H9 (cell line): Measurements from ENCODE around the gene RARB. TPM values are rescaled to one million over a fixed set of nuclear protein-coding genes. Genes with fewer than 3 reads are reported as not detected.

Experiments used
- DNase-seq: peaks from one replicate; pipeline ENCODE4 v3.0.0-alpha.2; 2017
- H2AFZ ChIP-seq: one replicate; pipeline ENCODE4 v1.6.1; 2013; ENCODE audit warnings: mild to moderate bottlenecking, low read length, control low read depth, moderate library complexity
- H2AK5ac ChIP-seq: 2 replicates; pipeline ENCODE4 v1.6.1; 2013; ENCODE audit warnings: low read length, control low read depth, mixed read lengths; ENCODE audit not compliant: insufficient read length
- H2BK120ac ChIP-seq: one replicate; pipeline ENCODE4 v1.6.1; 2013; ENCODE audit warnings: low read depth, mild to moderate bottlenecking, low read length, control low read depth, inconsistent platforms; ENCODE audit not compliant: poor library complexity, severe bottlenecking
- H2BK12ac ChIP-seq: 2 replicates; pipeline ENCODE4 v1.6.1; 2013; ENCODE audit warnings: low read length, control low read depth, mixed read lengths, low read depth; ENCODE audit not compliant: insufficient read length
- H2BK15ac ChIP-seq: 2 replicates; pipeline ENCODE4 v1.6.1; 2013; ENCODE audit warnings: low read depth, low read length, control low read depth
- H2BK20ac ChIP-seq: one replicate; pipeline ENCODE4 v1.6.1; 2013; ENCODE audit warnings: low read depth, mild to moderate bottlenecking, low read length, control low read depth, inconsistent platforms; ENCODE audit not compliant: poor library complexity, severe bottlenecking
- H2BK5ac ChIP-seq: 2 replicates; pipeline ENCODE4 v1.6.1; 2013; ENCODE audit warnings: low read length, control low read depth, mixed read lengths; ENCODE audit not compliant: insufficient read length
- H3K14ac ChIP-seq: 2 replicates; pipeline ENCODE4 v1.6.1; 2013; ENCODE audit warnings: low read length, control low read depth; ENCODE audit not compliant: insufficient read depth
- H3K18ac ChIP-seq: 2 replicates; pipeline ENCODE4 v1.6.1; 2013; ENCODE audit warnings: low read depth, mild to moderate bottlenecking, mixed read lengths, low read length, control low read depth; ENCODE audit not compliant: insufficient read length
- H3K23ac ChIP-seq: 2 replicates; pipeline ENCODE4 v1.6.1; 2013; ENCODE audit warnings: low read length, control low read depth, mixed read lengths, low read depth; ENCODE audit not compliant: insufficient read length
- H3K23me2 ChIP-seq: 2 replicates; pipeline ENCODE4 v1.6.1; 2013; ENCODE audit warnings: low read depth, mild to moderate bottlenecking, mixed read lengths, low read length, control low read depth; ENCODE audit not compliant: insufficient read length, poor library complexity, severe bottlenecking
- H3K27ac ChIP-seq: 2 replicates; pipeline ENCODE4 v1.5.1; 2013; ENCODE audit warnings: low read length, control low read depth, mixed read lengths, low read depth; ENCODE audit not compliant: insufficient read length
- H3K27me3 ChIP-seq: 2 replicates; pipeline ENCODE4 v1.6.1; 2013; ENCODE audit warnings: low read length, control low read depth, inconsistent platforms; ENCODE audit not compliant: insufficient read depth
- H3K4ac ChIP-seq: 2 replicates; pipeline ENCODE4 v1.6.1; 2013; ENCODE audit warnings: low read depth, mild to moderate bottlenecking, control low read depth, inconsistent platforms, low read length, moderate library complexity
- H3K4me1 ChIP-seq: 2 replicates; pipeline ENCODE4 v1.6.1; 2013; ENCODE audit warnings: low read length, control low read depth, inconsistent platforms; ENCODE audit not compliant: insufficient read depth
- H3K4me2 ChIP-seq: 2 replicates; pipeline ENCODE4 v1.6.1; 2013; ENCODE audit warnings: low read length, control low read depth, mixed read lengths; ENCODE audit not compliant: insufficient read length, insufficient read depth
- H3K56ac ChIP-seq: 2 replicates; pipeline ENCODE4 v1.6.1; 2013; ENCODE audit warnings: low read depth, mild to moderate bottlenecking, mixed read lengths, low read length, control low read depth; ENCODE audit not compliant: insufficient read length
- H3K79me1 ChIP-seq: 2 replicates; pipeline ENCODE4 v1.6.1; 2013; ENCODE audit warnings: low read depth, mild to moderate bottlenecking, moderate library complexity, low read length, control low read depth, inconsistent platforms; ENCODE audit not compliant: insufficient read depth, poor library complexity, severe bottlenecking
- H3K79me2 ChIP-seq: 2 replicates; pipeline ENCODE4 v1.6.1; 2013; ENCODE audit warnings: low read length, control low read depth, inconsistent platforms; ENCODE audit not compliant: insufficient read depth
- H3K9ac ChIP-seq: 2 replicates; pipeline ENCODE4 v1.6.1; 2013; ENCODE audit warnings: low read length, control low read depth, mixed read lengths; ENCODE audit not compliant: insufficient read length; ENCODE audit errors: extremely low read depth
- H3K9me3 ChIP-seq: one replicate; pipeline ENCODE4 v1.6.1; 2013; ENCODE audit warnings: low read depth, low read length, inconsistent platforms; ENCODE audit not compliant: control insufficient read depth
- H3T11ph ChIP-seq: one replicate; pipeline ENCODE4 v1.6.1; 2013; ENCODE audit warnings: mild to moderate bottlenecking, low read length, control low read depth, inconsistent platforms
- H4K20me1 ChIP-seq: one replicate; pipeline ENCODE4 v1.6.1; 2013; ENCODE audit not compliant: control insufficient read depth, insufficient read length, insufficient read depth
- H4K5ac ChIP-seq: 2 replicates; pipeline ENCODE4 v1.6.1; 2013; ENCODE audit warnings: low read depth, mild to moderate bottlenecking, mixed read lengths, low read length, control low read depth; ENCODE audit not compliant: insufficient read length
- H4K8ac ChIP-seq: replicated peaks from 2 replicates; pipeline ENCODE4 v1.6.1; 2013; ENCODE audit warnings: low read length, control low read depth, mixed read lengths, low read depth; ENCODE audit not compliant: insufficient read length
- H4K91ac ChIP-seq: 2 replicates; pipeline ENCODE4 v1.6.1; 2013; ENCODE audit warnings: low read depth, mild to moderate bottlenecking, moderate library complexity, mixed read lengths, low read length, control low read depth; ENCODE audit not compliant: insufficient read length
- H3K27ac Mint-ChIP-seq, 3 experiments: 2 replicates in 2 of 3; 3 replicates in 1 of 3; pipeline ENCODE4 v1.8.0; 2020 to 2021; ENCODE audit warnings: mixed read lengths in 3 of 3, mild to moderate bottlenecking in 1 of 3, moderate library complexity in 1 of 3
- H3K27me3 Mint-ChIP-seq: 2 replicates; pipeline ENCODE4 v1.8.0; 2021; ENCODE audit warnings: low read depth, mild to moderate bottlenecking, moderate library complexity, mixed read lengths
- H3K36me3 Mint-ChIP-seq, 3 experiments: 2 replicates in 2 of 3; 3 replicates in 1 of 3; pipeline ENCODE4 v1.8.0; 2020 to 2021; ENCODE audit warnings: low read depth in 3 of 3, mixed read lengths in 3 of 3; ENCODE audit not compliant: insufficient read depth in 1 of 3
- H3K4me1 Mint-ChIP-seq, 2 experiments: 2 replicates each; pipeline ENCODE4 v1.8.0; 2020; ENCODE audit warnings: mixed read lengths in 2 of 2
- H3K4me3 Mint-ChIP-seq, 2 experiments: 2 replicates in 1 of 2; 3 replicates in 1 of 2; pipeline ENCODE4 v1.8.0; 2020 to 2021; ENCODE audit warnings: mild to moderate bottlenecking in 2 of 2, mixed read lengths in 2 of 2, moderate library complexity in 1 of 2
- H3K9me3 Mint-ChIP-seq, 2 experiments: 2 replicates in 1 of 2; 3 replicates in 1 of 2; pipeline ENCODE4 v1.8.0; 2020; ENCODE audit warnings: mild to moderate bottlenecking in 2 of 2, mixed read lengths in 2 of 2, moderate library complexity in 1 of 2
- WGBS: extraction: QIAGEN DNeasy Blood & Tissue Kit; methylation state at CpG from one replicate; pipeline ENCODE4 v1.1.7; 2013; ENCODE audit warnings: missing lambda C conversion rate, low lambda C conversion rate, mixed read lengths; ENCODE audit not compliant: insufficient read length; ENCODE audit errors: extremely low coverage; 5-methylcytosine and 5-hydroxymethylcytosine counted together
- total RNA-seq: library from RNA; stranded (reverse); gene quantifications from 2 replicates; pipeline ENCODE4 v1.2.1, GENCODE V29; 2021
- TF ChIP-seq, protein P1 (sequence below): fragments of 200-600 bp; sonication (generic); conservative IDR thresholded peaks from 3 replicates; pipeline ENCODE4 v1.8.0; 2021; ENCODE audit warnings: antibody characterized with exemption, mild to moderate bottlenecking

The RARB gene
- total RNA-seq, 1 experiment from 2014 or later = 0.22 TPM

DNA sequence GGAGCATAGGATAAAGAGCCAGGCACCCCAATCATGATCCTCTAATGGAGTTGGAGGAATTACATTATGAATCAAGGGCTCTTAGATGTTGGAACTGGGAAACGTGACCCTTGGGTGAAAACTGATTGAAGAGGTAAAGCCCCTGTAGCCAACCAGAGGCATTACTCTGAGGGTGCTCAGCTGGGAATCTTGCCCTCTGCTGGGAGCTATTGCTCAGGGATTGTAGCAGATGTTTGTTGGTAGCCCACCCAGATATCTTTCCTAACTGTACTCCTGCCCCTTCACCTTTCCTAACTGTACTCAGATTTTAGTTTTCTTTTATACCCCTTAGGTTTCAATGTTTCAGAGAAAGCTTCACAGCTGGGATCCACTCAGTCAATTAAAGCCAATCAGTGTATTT is 74.2 kb downstream of the RARB start:
- Histone ChIP-seq H4K8ac (no peak overlapping the region), H2BK120ac (no peak overlapping the region), H3K27ac (no peak overlapping the region), H4K5ac (no peak overlapping the region), H3K4me2 (no peak overlapping the region), H2AK5ac (no peak overlapping the region), H3K23me2 (no peaks in the 10 kb centered on the region), H2BK5ac (no peak overlapping the region), H3K4me1 (no peaks in the 10 kb centered on the region), H2BK20ac (no peak overlapping the region), H2AFZ (no peak overlapping the region), H4K91ac (no peak overlapping the region), H3T11ph (no peak overlapping the region), H3K79me2 (no peaks in the 10 kb centered on the region), H3K79me1 (no peaks in the 10 kb centered on the region), H3K9me3 (no peaks in the 10 kb centered on the region), H3K4ac (no peak overlapping the region), H3K9ac (no peak overlapping the region), H3K18ac (no peak overlapping the region), H3K27me3 (no peaks in the 10 kb centered on the region), H2BK15ac (no peak overlapping the region), H3K14ac (no peak overlapping the region), H3K56ac (no peak overlapping the region), H3K23ac (no peak overlapping the region), H2BK12ac (no peak overlapping the region), H4K20me1 (no peaks in the 10 kb centered on the region)
- Mint-ChIP-seq H3K27me3 (no peaks in the 10 kb centered on the region), H3K36me3 (no peaks in the 10 kb centered on the region), H3K27ac (no peak overlapping the region), H3K4me1 (peaks cover 6% of the 10 kb centered on the region in 2 experiments), H3K4me3 (no peak overlapping the region), H3K9me3 (no peaks in the 10 kb centered on the region)
- WGBS = no CpG with 5 or more reads among the region's 1 CpG
- TF ChIP-seq, protein P1, sequence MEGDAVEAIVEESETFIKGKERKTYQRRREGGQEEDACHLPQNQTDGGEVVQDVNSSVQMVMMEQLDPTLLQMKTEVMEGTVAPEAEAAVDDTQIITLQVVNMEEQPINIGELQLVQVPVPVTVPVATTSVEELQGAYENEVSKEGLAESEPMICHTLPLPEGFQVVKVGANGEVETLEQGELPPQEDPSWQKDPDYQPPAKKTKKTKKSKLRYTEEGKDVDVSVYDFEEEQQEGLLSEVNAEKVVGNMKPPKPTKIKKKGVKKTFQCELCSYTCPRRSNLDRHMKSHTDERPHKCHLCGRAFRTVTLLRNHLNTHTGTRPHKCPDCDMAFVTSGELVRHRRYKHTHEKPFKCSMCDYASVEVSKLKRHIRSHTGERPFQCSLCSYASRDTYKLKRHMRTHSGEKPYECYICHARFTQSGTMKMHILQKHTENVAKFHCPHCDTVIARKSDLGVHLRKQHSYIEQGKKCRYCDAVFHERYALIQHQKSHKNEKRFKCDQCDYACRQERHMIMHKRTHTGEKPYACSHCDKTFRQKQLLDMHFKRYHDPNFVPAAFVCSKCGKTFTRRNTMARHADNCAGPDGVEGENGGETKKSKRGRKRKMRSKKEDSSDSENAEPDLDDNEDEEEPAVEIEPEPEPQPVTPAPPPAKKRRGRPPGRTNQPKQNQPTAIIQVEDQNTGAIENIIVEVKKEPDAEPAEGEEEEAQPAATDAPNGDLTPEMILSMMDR = peak; percentile 39; the same call in 2 of the 3 replicates
- DNase-seq = no peak
